ENCODE data around the gene RDM1. TPM values are rescaled to one million over a fixed set of nuclear protein-coding genes. Genes with fewer than 3 reads are reported as not detected.
"Not testable (repeated sequence)": the region's sequence is repeated elsewhere in the genome, so short reads cannot be mapped to it uniquely, and the experiment has no call there.

RDM1 gene
- polyA plus RNA-seq, 2 donors, result 0.55 TPM

GRCh38 chr17:35965272-35965671, 34.7 kb upstream of the RDM1 start:
- 89% methylated on average over 7 of the region's 7 CpGs for WGBS, 2 donors
- Histone ChIP-seq H3K4me1 (ENCODE audit: control insufficient read depth in 2 of 2, insufficient read depth in 2 of 2, low read length in 1 of 2) (no peaks in the 10 kb centered on the region), H3K27me3 (ENCODE audit: control insufficient read depth in 1 of 2, insufficient read depth in 2 of 2, low read length in 2 of 2) (no peaks in the 10 kb centered on the region), H3K36me3 (ENCODE audit: control insufficient read depth in 2 of 2, insufficient read depth in 2 of 2, low read length in 1 of 2) (no peaks in the 10 kb centered on the region), H3K9me3 (ENCODE audit: control insufficient read depth in 2 of 2, insufficient read depth in 1 of 2, low read depth in 1 of 2, low read length in 1 of 2) (no peaks in the 10 kb centered on the region), H3K27ac (ENCODE audit: low read depth in 2 of 2, low read length in 1 of 2) (no peak overlapping the region), H3K4me3 (ENCODE audit: low read depth in 1 of 2, low read length in 2 of 2) (no peak overlapping the region)

- Histone ChIP-seq H3K36me3 (ENCODE audit: control insufficient read depth in 2 of 2, insufficient read depth in 2 of 2, low read length in 1 of 2) (no peaks in the 10 kb centered on the region), H3K4me3 (ENCODE audit: low read depth in 1 of 2, low read length in 2 of 2) (no peak overlapping the region), H3K27me3 (ENCODE audit: control insufficient read depth in 1 of 2, insufficient read depth in 2 of 2, low read length in 2 of 2) (no peaks in the 10 kb centered on the region), H3K9me3 (ENCODE audit: control insufficient read depth in 2 of 2, insufficient read depth in 1 of 2, low read depth in 1 of 2, low read length in 1 of 2) (no peaks in the 10 kb centered on the region), H3K4me1 (ENCODE audit: control insufficient read depth in 2 of 2, insufficient read depth in 2 of 2, low read length in 1 of 2) (no peaks in the 10 kb centered on the region), H3K27ac (ENCODE audit: low read depth in 2 of 2, low read length in 1 of 2) (no peak overlapping the region)
- WGBS, 2 donors, result 71 to 80% methylated on average over 6 of the region's 6 CpGs
These were observed 33.1 kb upstream of the RDM1 start for GRCh38 chr17:35963663-35964062.

GRCh38 chr17:35953720-35954119, 23.1 kb upstream of the RDM1 start:
- H3K4me1 ChIP-seq (ENCODE audit: control insufficient read depth in 2 of 2, insufficient read depth in 2 of 2, low read length in 1 of 2), result no peaks in the 10 kb centered on the region
- no peaks in the 10 kb centered on the region for H3K27me3 ChIP-seq (ENCODE audit: control insufficient read depth in 1 of 2, insufficient read depth in 2 of 2, low read length in 2 of 2)
- 56 to 58% methylated on average over 7 of the region's 7 CpGs for WGBS, 2 donors
- H3K36me3 ChIP-seq (ENCODE audit: control insufficient read depth in 2 of 2, insufficient read depth in 2 of 2, low read length in 1 of 2), result no peaks in the 10 kb centered on the region
- no peaks in the 10 kb centered on the region for H3K9me3 ChIP-seq (ENCODE audit: control insufficient read depth in 2 of 2, insufficient read depth in 1 of 2, low read depth in 1 of 2, low read length in 1 of 2)
- H3K27ac ChIP-seq (ENCODE audit: low read depth in 2 of 2, low read length in 1 of 2), result no peak overlapping the region
- H3K4me3 ChIP-seq (ENCODE audit: low read depth in 1 of 2, low read length in 2 of 2), result no peak overlapping the region

GRCh38 chr17:35949401-35949800, 18.8 kb upstream of the RDM1 start:
- 71 to 76% methylated on average over 3 of the region's 3 CpGs for WGBS, 2 donors
- Histone ChIP-seq H3K4me3 (ENCODE audit: low read depth in 1 of 2, low read length in 2 of 2) (no peak overlapping the region), H3K4me1 (ENCODE audit: control insufficient read depth in 2 of 2, insufficient read depth in 2 of 2, low read length in 1 of 2) (no peaks in the 10 kb centered on the region), H3K9me3 (ENCODE audit: control insufficient read depth in 2 of 2, insufficient read depth in 1 of 2, low read depth in 1 of 2, low read length in 1 of 2) (no peaks in the 10 kb centered on the region), H3K27ac (ENCODE audit: low read depth in 2 of 2, low read length in 1 of 2) (no peak overlapping the region), H3K27me3 (ENCODE audit: control insufficient read depth in 1 of 2, insufficient read depth in 2 of 2, low read length in 2 of 2) (no peaks in the 10 kb centered on the region), H3K36me3 (ENCODE audit: control insufficient read depth in 2 of 2, insufficient read depth in 2 of 2, low read length in 1 of 2) (no peaks in the 10 kb centered on the region)

GRCh38 chr17:35948092-35948491, 17.5 kb upstream of the RDM1 start:
- Histone ChIP-seq H3K4me3 (ENCODE audit: low read depth in 1 of 2, low read length in 2 of 2) (no peak overlapping the region), H3K27me3 (ENCODE audit: control insufficient read depth in 1 of 2, insufficient read depth in 2 of 2, low read length in 2 of 2) (no peaks in the 10 kb centered on the region), H3K4me1 (ENCODE audit: control insufficient read depth in 2 of 2, insufficient read depth in 2 of 2, low read length in 1 of 2) (no peaks in the 10 kb centered on the region), H3K27ac (ENCODE audit: low read depth in 2 of 2, low read length in 1 of 2) (no peak overlapping the region), H3K36me3 (ENCODE audit: control insufficient read depth in 2 of 2, insufficient read depth in 2 of 2, low read length in 1 of 2) (no peaks in the 10 kb centered on the region), H3K9me3 (ENCODE audit: control insufficient read depth in 2 of 2, insufficient read depth in 1 of 2, low read depth in 1 of 2, low read length in 1 of 2) (no peaks in the 10 kb centered on the region)
- 90% methylated on average over 7 of the region's 7 CpGs for WGBS, 2 donors

- no peaks in the 10 kb centered on the region for H3K36me3 ChIP-seq (ENCODE audit: control insufficient read depth in 2 of 2, insufficient read depth in 2 of 2, low read length in 1 of 2)
- H3K9me3 ChIP-seq (ENCODE audit: control insufficient read depth in 2 of 2, insufficient read depth in 1 of 2, low read depth in 1 of 2, low read length in 1 of 2), result no peaks in the 10 kb centered on the region
- no peak overlapping the region for H3K27ac ChIP-seq (ENCODE audit: low read depth in 2 of 2, low read length in 1 of 2)
- WGBS, 2 donors, result 28 to 29% methylated on average over 12 of the region's 12 CpGs
- no peaks in the 10 kb centered on the region for H3K4me1 ChIP-seq (ENCODE audit: control insufficient read depth in 2 of 2, insufficient read depth in 2 of 2, low read length in 1 of 2)
- H3K4me3 ChIP-seq (ENCODE audit: low read depth in 1 of 2, low read length in 2 of 2), result no peak overlapping the region
- H3K27me3 ChIP-seq (ENCODE audit: control insufficient read depth in 1 of 2, insufficient read depth in 2 of 2, low read length in 2 of 2), result no peaks in the 10 kb centered on the region
These were observed 16.6 kb upstream of the RDM1 start for GRCh38 chr17:35947156-35947585.

- Histone ChIP-seq H3K27ac (ENCODE audit: low read depth in 2 of 2, low read length in 1 of 2) (no peak overlapping the region), H3K36me3 (ENCODE audit: control insufficient read depth in 2 of 2, insufficient read depth in 2 of 2, low read length in 1 of 2) (no peaks in the 10 kb centered on the region), H3K9me3 (ENCODE audit: control insufficient read depth in 2 of 2, insufficient read depth in 1 of 2, low read depth in 1 of 2, low read length in 1 of 2) (no peaks in the 10 kb centered on the region), H3K27me3 (ENCODE audit: control insufficient read depth in 1 of 2, insufficient read depth in 2 of 2, low read length in 2 of 2) (no peaks in the 10 kb centered on the region), H3K4me3 (ENCODE audit: low read depth in 1 of 2, low read length in 2 of 2) (no peak overlapping the region), H3K4me1 (ENCODE audit: control insufficient read depth in 2 of 2, insufficient read depth in 2 of 2, low read length in 1 of 2) (no peaks in the 10 kb centered on the region)
- WGBS, 2 donors, result 75 to 76% methylated on average over 4 of the region's 4 CpGs
These were observed 13.6 kb upstream of the RDM1 start for GRCh38 chr17:35944151-35944550.

GRCh38 chr17:35943537-35943936, 13.0 kb upstream of the RDM1 start, which contains the start of gene LYZL6:
Gene LYZL6, minus strand, starts transcription at chr17:35943713. Its CDS starts 4,357 bp downstream, at chr17:35939356.
- 66 to 83% methylated on average over 2 of the region's 2 CpGs for WGBS, 2 donors
- H3K4me1 ChIP-seq (ENCODE audit: control insufficient read depth in 2 of 2, insufficient read depth in 2 of 2, low read length in 1 of 2), result no peaks in the 10 kb centered on the region
- no peak within 1 kb of the TSS for H3K27ac ChIP-seq (ENCODE audit: low read depth in 2 of 2, low read length in 1 of 2)
- H3K27me3 ChIP-seq (ENCODE audit: control insufficient read depth in 1 of 2, insufficient read depth in 2 of 2, low read length in 2 of 2), result no peaks in the 10 kb centered on the region
- no peaks in the 10 kb centered on the region for H3K9me3 ChIP-seq (ENCODE audit: control insufficient read depth in 2 of 2, insufficient read depth in 1 of 2, low read depth in 1 of 2, low read length in 1 of 2)
- no peak within 1 kb of the TSS for H3K4me3 ChIP-seq (ENCODE audit: low read depth in 1 of 2, low read length in 2 of 2)
- no peaks in the 10 kb centered on the region for H3K36me3 ChIP-seq (ENCODE audit: control insufficient read depth in 2 of 2, insufficient read depth in 2 of 2, low read length in 1 of 2)

GRCh38 chr17:35942588-35943186, 12.1 kb upstream of the RDM1 start:
- Histone ChIP-seq H3K9me3 (ENCODE audit: control insufficient read depth in 2 of 2, insufficient read depth in 1 of 2, low read depth in 1 of 2, low read length in 1 of 2) (no peaks in the 10 kb centered on the region), H3K27me3 (ENCODE audit: control insufficient read depth in 1 of 2, insufficient read depth in 2 of 2, low read length in 2 of 2) (no peaks in the 10 kb centered on the region), H3K36me3 (ENCODE audit: control insufficient read depth in 2 of 2, insufficient read depth in 2 of 2, low read length in 1 of 2) (no peaks in the 10 kb centered on the region), H3K4me3 (ENCODE audit: low read depth in 1 of 2, low read length in 2 of 2) (no peak overlapping the region), H3K27ac (ENCODE audit: low read depth in 2 of 2, low read length in 1 of 2) (no peak overlapping the region), H3K4me1 (ENCODE audit: control insufficient read depth in 2 of 2, insufficient read depth in 2 of 2, low read length in 1 of 2) (no peaks in the 10 kb centered on the region)
- 49 to 69% methylated on average over 9 of the region's 9 CpGs for WGBS, 2 donors

GRCh38 chr17:35938492-35938891, 7.9 kb upstream of the RDM1 start:
- H3K4me3 ChIP-seq (ENCODE audit: low read depth in 1 of 2, low read length in 2 of 2); H3K36me3 ChIP-seq (ENCODE audit: control insufficient read depth in 2 of 2, insufficient read depth in 2 of 2, low read length in 1 of 2); H3K9me3 ChIP-seq (ENCODE audit: control insufficient read depth in 2 of 2, insufficient read depth in 1 of 2, low read depth in 1 of 2, low read length in 1 of 2); H3K4me1 ChIP-seq (ENCODE audit: control insufficient read depth in 2 of 2, insufficient read depth in 2 of 2, low read length in 1 of 2); H3K27me3 ChIP-seq (ENCODE audit: control insufficient read depth in 1 of 2, insufficient read depth in 2 of 2, low read length in 2 of 2); H3K27ac ChIP-seq (ENCODE audit: low read depth in 2 of 2, low read length in 1 of 2): not testable (repeated sequence)
- 96% methylated on average over 3 of the region's 3 CpGs for WGBS, 2 donors
